SW480 (cell line): ENCODE results near the gene MTUS2.
A peak's percentile ranks its signal among the peaks of the same experiment; 100 is the strongest.
"Not testable (repeated sequence)": the region's sequence is repeated elsewhere in the genome, so short reads cannot be mapped to it uniquely, and the experiment has no call there.

Experiments used
- DNase-seq: peaks from one replicate; pipeline ENCODE4 v3.0.0-alpha.2; 2016; ENCODE audit warnings: low spot score

MTUS2 gene

DNA sequence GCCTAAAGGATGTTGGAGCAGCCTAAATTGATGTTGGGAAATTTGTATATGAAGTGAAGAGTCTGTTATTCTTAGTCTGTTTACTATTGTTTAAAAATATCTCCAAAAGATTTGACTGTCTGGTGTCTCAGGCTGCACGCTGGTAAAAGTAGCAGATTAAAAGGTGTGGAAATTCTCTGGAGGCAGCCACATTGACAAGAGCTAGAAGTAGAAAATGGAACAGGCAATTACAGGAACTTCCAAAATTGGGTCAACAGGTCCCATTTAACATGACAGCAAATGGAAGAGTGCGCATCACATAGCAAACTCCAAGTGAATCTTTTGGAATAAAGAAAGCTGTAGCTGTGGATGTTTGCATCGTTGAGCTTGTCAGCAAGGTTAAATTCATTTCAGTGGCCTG is 138.3 kb downstream of the MTUS2 start:
- DNase-seq = no peak

DNA sequence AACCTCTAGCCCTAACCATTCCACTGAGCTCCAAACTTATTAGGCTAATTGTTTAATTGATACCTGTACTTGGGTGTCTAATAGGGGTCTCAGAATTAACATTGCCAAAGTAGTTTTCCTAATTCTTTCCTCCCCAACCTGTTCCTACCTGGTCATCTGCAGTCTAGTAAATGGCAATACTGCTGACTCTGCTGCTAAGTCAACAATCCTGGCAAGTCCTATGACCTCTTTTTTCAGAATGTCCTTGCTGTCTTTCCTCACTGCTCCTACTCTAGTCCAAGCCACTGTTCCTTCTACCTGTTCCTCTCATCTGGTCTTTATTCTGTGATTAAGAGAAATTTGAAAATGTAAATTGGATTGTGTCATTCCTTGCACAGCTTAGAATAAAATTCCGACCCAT is 143.9 kb downstream of the MTUS2 start:
- DNase-seq = no peak

DNA sequence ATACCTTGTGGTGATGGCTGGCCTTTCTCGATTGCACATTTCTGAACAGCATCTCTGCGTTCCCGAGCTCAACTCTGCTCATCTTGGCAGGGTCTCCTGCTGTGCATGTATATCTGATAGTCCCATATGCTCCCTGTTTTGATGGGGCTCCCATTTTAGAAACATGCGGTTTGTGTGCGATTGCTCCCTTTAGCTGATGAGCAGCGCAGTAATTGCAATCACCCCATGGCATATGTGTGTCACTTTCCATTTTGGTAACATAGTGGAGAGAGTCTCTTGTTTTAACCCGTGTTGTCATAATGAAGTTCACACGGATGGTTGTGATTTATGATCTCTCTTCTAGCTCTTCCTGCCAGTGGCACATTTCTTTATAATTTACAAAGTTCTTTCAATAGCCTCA is 144.7 kb downstream of the MTUS2 start:
- no peak for DNase-seq

DNA sequence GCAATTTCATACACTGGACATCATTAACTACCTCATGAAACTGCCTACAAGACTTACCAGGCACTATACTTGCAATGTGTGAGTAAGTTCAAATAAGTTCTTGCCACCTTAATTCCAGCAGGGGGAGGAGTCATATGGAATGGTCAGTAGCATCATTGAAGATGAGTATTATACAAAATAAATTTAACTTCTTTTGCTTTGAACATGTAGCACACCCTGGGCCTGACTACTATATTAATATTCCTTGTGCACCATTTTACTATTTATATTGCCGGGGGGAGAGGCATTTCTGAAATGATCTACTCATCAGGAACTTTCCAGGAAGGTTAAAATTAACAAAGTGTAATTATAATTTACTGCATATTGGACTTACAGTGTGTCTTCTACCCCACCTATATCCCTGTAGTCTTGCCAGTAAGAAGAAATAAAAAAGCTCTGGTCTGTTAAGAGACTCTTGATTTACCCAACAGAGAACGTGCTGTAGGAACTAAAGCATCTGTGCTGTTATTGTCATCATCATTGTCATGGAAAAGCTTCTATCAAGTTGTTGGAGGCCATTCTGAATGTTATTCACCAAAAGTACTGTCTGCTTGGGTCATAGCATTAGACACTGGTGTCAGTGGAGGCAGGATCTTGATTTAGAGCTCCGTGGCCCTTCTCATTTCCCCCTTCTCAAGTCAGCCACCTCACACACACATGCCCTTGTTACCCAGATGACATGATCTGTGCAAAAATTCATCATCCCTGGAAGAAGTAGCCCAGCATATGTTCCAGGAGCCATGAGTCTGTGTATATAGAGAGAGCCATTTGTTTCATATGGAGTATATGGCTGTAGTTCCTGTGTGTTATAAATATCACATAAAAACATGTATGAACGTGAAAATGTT is 147.1 kb downstream of the MTUS2 start:
- DNase-seq = no peak

DNA sequence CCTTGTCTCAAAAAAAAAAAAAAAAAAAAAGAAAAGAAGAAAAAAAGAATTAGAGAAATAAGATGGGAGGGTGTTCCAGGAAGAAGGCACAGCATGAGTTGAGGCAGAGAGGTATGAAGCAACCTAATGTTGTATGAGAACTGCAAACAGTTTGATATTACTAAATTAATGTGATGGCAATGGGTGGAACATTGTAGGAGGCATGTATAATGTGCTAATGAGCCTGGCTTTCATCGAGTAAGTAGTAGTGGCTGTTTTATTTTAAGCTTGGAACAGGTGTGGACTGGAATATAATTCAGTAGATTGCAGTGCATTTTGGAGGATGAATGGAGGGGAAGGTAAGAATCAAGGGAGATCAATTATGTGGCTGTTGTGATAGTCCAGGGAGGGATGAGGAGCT is 156.1 kb downstream of the MTUS2 start:
- DNase-seq = no peak

DNA sequence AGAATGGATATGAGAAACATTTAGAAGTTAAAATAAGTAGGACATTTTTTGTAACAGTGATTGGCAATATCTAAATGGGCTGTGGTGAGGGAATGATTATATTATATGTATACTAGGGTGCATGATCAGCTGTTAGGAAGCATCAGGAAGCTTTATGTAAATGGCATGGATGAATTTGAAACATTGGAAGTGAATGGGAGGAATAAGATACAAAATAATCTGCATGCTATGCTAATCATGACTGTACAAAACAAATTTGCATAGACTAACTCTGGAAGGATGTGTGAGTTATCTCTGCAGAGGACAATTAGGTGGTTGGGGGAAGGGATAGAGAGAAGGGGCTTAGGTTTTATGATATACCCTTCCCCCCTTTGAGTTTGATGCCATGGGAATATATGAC is 156.5 kb downstream of the MTUS2 start:
- no peak for DNase-seq

DNA sequence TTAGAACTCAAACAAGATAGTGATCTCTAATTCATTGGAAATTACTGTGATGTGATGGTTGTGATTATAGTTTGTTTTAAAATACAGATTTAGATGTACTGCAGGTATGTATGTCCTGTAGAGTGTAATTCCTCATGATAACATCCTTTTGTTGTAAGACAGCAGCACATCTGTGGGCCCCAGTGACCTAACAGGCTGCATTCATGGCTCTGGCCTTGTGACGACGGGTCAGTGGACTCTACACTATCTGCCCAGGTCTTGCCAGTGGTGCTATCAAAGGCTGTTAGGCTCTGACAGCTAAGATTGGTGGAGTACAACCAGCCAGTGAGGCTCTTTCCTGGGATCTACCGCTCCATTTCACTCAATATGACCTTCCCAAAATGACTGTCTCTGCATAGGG is 158.4 kb downstream of the MTUS2 start:
- DNase-seq = no peak

DNA sequence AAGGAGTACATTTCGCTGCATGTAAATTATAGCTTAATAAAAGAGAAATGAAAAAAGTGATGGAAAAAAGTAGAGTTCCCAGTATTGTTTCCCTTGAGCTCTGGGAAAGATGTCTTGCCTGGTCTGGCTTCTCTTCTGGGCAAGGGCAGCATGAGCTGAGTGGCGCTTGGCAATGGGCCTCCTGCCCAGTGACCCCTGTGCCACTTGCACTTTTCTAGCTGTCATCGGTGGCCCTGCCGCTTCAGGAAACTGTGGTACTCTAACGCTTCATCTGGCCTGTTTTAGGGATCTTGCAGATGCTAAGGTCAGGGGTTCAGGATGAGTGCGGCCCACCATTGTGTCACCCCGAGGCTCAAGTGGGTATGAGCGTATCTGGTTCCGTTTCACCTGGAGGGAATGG is 161.4 kb downstream of the MTUS2 start:
- DNase-seq = no peak

DNA sequence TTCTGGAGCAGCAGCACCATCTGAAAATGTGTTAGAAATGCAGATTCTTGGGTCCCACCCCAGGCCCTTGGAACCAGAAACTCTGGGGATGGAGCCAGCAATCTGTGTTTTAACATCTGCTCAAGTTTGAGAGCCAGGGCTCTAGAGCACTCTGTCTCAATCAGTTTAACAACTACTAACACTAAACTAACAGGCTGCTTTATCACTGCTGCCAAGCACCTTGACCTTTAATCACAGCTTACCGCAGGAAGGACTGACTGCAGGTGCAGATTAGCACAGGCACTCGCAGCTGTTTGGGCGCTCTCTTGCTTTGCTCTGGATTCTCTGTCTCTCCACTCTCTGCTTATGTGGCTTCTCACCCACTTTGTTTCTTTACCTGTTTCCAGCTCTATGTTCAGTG is 163.5 kb downstream of the MTUS2 start:
- DNase-seq = peak; percentile 17

DNA sequence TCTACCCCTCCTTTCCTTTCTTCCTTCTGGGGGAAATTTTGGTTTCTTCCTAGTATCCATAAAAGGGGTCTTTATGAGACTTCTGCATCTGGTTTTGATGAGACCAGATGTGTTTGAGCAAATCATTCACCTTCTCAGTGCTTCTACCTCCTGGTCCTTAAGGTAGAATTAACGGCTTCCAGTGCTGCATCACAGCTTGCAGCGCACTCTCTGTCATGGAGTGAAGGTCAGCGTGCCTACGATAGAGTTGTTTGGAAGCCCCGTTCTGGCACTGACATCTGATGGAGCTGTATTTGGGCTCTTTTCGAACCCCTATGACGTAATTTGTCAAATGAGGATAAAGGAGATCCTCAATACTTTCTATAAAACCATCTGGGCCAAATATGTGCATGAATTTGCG is 164.2 kb downstream of the MTUS2 start:
- DNase-seq = no peak

DNA sequence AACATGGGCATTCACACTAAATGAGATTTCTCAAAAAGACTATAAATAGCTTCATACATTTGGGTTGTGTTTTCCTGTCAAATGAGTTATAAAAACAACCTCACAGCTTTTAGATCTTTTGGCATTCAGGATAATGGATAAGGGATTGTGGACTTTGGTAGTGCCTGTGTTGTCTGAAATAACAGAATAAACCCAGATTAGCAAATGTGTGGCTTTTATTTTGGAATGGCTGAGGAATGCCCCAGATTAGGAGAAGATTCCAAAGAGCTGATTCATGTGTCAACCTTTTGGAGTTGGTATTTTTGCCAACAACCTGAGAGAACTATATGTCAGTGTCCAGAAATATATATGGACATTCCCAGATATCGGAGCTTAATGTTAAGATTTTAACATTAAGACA is 164.7 kb downstream of the MTUS2 start:
- no peak for DNase-seq

DNA sequence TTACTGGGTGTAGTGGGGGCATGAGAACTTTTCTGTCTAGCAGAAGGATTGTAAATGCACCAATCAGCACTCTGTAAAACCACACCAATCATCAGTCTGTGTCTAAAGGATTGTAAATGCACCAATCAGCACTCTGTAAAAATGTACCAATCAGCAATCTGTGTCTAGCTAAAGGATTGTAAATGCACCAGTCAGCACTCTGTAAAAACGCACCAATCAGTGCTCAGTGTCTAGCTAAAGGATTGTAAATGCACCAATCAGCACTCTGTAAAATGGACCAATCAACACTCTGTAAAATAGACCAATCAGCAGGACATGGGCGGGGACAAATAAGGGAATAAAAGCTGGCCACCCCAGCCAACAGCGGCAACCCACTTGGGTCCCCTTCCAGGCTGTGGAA is 170.2 kb downstream of the MTUS2 start:
- DNase-seq = not testable (repeated sequence)

DNA sequence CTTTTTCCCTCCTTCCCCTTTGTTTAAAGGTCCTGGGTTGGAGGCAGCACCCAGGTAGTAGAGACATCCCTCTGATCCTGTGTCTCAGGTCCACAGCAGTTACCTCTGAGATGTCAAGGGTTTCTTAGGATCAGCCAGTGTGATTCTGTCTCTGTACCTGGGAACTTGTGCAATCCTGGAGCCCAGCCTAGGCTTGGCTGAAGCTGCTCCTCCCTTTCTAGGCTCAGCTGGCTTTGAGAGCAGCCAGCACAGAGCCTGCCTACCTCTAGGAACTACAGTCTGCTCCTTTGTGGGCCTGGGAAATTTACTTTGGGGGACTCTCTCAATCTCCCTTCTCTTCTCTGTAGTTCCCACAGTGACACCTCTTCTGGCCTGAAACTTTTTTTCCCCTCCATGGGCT is 171.6 kb downstream of the MTUS2 start:
- DNase-seq = no peak

DNA sequence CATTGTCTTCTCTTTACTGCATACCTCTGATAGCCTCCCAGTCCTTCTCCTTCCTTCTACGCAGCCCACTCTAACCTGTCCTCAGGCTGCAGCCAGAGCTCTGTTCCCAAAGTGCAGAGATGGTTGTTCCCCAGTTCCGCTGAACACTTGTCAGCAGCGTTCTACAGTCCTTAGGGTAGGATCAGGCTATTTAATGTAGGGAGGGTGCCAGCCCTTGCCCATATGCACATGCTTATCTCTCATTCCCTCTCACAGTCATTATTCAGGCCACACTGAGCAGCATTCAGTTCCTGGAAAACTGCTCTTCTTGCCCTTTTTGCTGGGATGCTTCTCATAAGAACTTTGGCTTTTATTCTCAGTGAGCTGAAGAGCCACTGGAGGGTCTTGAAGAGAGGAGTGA is 180.7 kb downstream of the MTUS2 start:
- DNase-seq = no peak

DNA sequence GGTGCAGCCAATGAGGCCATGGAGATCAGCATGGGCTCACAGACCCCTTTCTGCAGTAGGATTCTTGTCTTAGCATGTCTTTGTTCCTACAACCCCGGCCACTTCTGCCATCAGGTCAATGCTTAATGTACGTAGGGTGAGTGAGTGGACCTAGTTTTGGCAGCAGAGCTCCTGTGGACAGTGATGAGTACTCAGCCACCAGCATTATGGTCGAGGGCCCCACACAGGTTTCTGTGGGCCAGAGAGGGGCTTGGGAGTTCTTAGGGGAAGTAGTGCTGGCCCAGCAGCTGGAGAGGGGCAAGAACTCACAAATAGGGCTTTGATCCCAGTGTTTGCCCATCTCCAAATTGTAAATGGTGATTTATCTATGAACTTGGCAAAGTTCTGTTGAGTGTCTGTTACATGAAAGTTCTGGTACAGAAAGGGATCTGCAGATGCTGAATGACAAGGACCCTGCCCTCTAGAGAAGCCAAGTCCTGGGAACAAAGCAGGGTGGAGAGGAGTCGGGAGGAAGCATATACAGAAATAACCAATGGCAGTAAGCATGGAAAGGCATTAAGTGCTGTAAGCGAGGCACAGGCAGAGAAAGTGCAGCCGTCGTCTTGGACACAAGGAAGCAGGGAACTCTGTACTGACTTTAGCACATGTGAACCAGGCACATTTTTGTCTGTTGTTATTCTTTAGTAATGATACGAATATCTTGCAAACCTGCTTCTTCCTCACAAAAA is 185.1 kb downstream of the MTUS2 start:
- DNase-seq = no peak

DNA sequence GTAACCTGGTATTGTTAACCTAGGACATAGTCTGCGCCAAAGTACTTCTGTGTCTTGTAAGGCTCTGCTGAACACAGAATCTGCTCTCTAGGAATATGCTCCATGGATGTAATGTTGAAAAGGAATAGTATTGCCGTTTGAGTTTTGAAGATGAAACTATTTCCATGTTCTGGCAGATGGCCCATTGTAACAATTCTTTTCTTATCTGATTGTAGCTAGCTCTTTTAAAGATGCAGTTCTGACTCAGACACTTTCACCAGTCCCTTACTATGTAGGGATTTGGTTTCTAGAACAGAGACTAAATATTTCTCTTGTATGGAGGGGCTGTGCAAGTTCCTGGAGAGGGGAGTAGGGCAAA is 185.6 kb downstream of the MTUS2 start:
- DNase-seq = no peak

DNA sequence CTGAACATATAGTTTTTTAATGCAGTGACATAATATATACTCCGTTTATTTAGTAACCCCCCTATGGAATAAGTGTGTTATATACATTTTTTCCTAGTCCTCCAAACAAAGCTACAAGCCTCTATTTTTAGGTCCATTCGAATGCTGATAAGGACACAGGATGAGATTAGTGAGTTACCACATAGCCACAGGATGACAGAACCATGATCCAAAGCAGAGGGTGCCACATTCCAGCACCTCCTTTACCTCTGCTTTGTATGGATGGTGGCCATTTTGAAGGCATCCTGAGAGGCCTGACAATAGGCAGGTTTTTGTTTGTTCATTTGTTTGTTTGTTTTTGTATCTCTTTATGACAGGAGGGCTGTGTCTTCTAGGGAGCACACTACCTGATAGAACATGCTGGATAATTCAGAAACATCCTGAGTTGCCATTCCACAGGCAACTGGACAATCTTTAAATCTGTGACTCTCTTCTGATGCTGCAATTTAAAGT is 186.3 kb downstream of the MTUS2 start:
- DNase-seq = no peak

DNA sequence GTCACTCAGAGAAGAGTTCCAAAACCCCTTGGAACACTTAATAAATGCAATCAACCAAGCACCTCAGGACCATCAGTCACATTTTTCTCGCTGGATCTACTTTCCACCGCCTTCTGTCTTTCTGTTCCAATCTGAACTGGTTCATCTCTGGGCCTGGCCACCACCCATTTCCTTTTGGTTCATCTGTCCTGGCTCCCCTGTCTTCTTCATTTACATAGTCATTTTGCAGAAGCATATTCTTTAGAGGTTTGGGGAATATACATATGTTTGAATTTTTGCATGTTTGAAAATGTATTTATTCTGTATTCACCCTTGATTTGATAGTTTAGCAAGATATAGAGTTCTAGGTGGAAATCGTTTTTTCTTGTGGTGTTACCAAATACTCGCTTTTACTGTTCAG is 188.2 kb downstream of the MTUS2 start:
- DNase-seq = no peak

DNA sequence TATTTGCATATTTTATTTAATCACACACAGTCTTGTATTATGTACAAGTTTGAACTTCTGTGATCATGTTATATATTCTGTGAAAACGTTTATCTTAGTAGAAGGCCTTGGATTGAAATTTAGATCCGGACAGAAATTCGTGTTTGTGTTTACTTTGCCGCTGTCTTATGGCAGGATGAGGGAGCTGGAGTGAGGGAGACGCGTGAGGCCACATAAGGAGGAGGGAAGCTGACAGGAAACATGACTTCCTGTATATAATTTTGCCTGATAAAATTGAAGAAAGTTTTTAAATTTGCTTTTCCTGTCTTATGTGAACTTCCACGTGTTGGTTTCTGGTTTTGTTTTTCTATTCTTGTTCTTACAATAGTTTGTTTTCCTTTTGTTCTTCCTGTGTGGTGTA is 200.2 kb downstream of the MTUS2 start:
- no peak for DNase-seq

DNA sequence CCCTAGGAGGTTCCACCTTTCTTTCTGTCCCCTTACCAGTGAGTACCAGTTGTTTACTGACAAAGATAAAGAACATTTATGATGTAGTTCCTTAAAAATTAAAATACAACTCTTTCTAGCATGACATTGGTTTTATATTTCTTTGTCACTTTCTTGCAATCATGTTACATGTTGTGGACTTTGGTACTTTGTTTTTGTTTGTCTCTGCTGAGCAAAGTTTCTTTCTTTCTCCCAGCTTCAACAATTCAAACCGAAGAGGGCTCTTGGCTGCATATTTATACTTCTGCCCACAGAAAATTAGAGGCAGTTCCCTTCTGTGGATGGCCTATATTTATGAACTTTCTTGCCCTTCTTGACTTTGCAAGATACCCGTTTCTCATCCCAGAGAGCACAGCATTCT is 201.2 kb downstream of the MTUS2 start:
- no peak for DNase-seq

DNA sequence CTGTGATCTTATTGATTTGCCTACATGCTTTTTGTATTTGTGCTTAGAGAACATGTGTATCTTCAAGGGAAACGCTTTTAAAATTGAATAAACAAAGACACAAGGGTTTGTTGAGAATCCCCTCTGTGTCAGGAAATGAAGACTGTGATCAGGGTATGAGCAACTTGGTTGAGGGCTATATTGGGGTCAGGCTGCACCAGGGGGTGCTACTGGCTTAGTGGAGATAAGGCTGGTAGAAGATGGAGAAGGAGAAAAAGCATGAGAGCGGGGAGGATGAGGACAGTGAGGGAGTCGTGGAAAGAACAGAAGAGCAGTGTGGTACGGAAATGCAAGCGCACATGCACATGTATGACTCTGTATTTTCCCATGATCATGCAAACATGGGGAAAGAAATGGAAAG is 201.6 kb downstream of the MTUS2 start:
- no peak for DNase-seq

DNA sequence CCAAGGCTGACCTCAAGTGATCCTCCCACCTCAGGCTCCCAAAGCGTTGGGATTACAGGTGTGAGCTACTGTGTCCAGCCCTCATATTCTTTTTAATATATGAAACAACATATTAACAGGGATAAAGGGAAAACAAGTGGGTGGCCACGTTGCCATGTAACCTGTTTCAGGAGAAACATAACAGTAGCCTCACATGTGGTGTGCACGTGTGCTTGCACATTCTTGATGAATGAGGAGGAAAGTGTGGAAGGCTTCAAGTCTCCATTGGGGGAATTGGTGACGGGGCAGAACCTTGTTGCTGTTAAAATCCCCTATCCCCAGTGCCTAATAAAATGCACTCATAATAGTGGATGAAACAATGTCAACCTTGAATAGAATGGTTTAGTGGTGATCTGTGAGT is 202.3 kb downstream of the MTUS2 start:
- DNase-seq = no peak

DNA sequence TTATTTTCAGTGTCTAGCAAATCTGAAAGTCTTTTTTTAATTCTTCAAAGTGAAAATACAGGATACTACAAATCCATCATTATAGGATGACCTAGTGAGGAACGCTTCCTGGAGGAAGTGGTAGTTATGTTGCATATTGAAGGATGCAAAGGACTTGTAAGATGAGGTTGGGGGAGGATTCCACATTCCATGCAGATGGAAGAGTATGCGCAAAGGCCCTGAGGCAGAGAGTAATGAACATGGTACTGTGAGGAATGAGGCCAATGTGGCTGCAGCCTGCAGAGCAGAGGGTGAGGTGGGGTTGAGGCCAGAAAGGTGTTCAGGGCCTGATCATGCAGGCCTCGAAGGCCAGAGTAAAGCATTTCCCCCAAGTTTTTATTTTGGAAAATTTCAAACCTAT is 202.8 kb downstream of the MTUS2 start:
- DNase-seq = no peak

DNA sequence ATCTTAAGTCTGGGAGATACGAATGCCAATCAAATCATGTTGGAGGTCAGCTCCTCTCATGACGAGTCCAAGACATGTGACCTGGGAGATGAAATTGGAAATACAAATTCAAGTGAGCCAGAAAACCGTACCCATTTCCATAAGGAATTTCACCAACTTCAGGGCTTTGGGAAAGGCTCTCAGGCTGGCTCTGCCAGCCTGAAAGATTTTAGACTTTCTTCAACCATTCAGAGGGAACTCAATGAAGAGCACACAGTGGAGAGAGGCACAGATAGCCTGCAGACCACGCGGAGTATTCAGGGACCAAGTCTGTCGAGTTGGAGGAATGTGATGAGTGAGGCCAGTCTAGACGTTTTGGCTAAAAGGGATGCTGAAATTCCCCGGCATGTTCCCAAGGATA is 204.6 kb downstream of the MTUS2 start:
- DNase-seq = no peak
